Body of pancreas (tissue), 4 donors: Measurements from ENCODE around the gene PPP2R5C.

ENCODE experiments used
- CTCF ChIP-seq, 7 experiments: fragments of 450-650 bp in 4 of 7; fragments of 200-600 bp in 3 of 7; sonication (generic) in 3 of 7; IDR thresholded peaks; one replicate each; pipeline ENCODE4 v1.5.1; 2016 to 2019; ENCODE audit warnings: antibody characterized with exemption in 7 of 7
- POLR2A ChIP-seq, 3 donors: fragments of 450-650 bp; IDR thresholded peaks; one replicate each; pipeline ENCODE4 v1.6.1; 2016; ENCODE audit warnings: antibody characterized with exemption in 3 of 3, mild to moderate bottlenecking in 2 of 3

- no peak for TF ChIP-seq CTCF (IDR thresholded peaks at IDR 0.05)
- no peak for TF ChIP-seq POLR2A (IDR thresholded peaks at IDR 0.05)
Observed at GRCh38 chr14:101944451-101944850, 182.9 kb downstream of the PPP2R5C start.
